Measurements from ENCODE around the gene PLCXD1.

The PLCXD1 gene

GRCh38 chrX:314049-314448, 32.9 kb downstream of the PLCXD1 start:
- TF ChIP-seq CTCF (IDR thresholded peaks at IDR 0.05; ENCODE audit: extremely low read depth, missing control alignments) = no peak
- DNase-seq (ENCODE audit: low spot score) = no peak

GRCh38 chrX:314781-315595, 33.8 kb downstream of the PLCXD1 start:
- no peak for DNase-seq (ENCODE audit: low spot score)
- TF ChIP-seq CTCF (IDR thresholded peaks at IDR 0.05; ENCODE audit: extremely low read depth, missing control alignments) = no peak

GRCh38 chrX:316351-317325, 35.5 kb downstream of the PLCXD1 start:
- no peak for DNase-seq (ENCODE audit: low spot score)
- TF ChIP-seq CTCF (IDR thresholded peaks at IDR 0.05; ENCODE audit: extremely low read depth, missing control alignments) = no peak

- TF ChIP-seq CTCF (IDR thresholded peaks at IDR 0.05; ENCODE audit: extremely low read depth, missing control alignments) = no peak
- peak; percentile 93 for DNase-seq (ENCODE audit: low spot score)
Measured at GRCh38 chrX:317424-318067, 36.4 kb downstream of the PLCXD1 start.

- no peak for TF ChIP-seq CTCF (IDR thresholded peaks at IDR 0.05; ENCODE audit: extremely low read depth, missing control alignments)
- DNase-seq (ENCODE audit: low spot score) = peak; percentile 97
Measured at GRCh38 chrX:318068-318738, 37.0 kb downstream of the PLCXD1 start.

- TF ChIP-seq CTCF (IDR thresholded peaks at IDR 0.05; ENCODE audit: extremely low read depth, missing control alignments) = no peak
- DNase-seq (ENCODE audit: low spot score) = peak; percentile 97
Measured at GRCh38 chrX:318739-319578, 37.8 kb downstream of the PLCXD1 start, which contains the start of gene GTPBP6. TSS of gene GTPBP6 (minus strand) at chrX:318796. CDS start at chrX:318787, 9 bp downstream.

Data from GM20000 (cell line).